Progenitor cell of endocrine pancreas (in vitro differentiated cells): ENCODE results near the gene FGD6. TPM values are rescaled to one million over a fixed set of nuclear protein-coding genes. Genes with fewer than 3 reads are reported as not detected.

ENCODE experiments used
- DNase-seq: peaks from one replicate; pipeline ENCODE4 v3.0.0; 2021; ENCODE audit warnings: low spot score; ENCODE audit not compliant: unreplicated experiment
- H3K27ac Mint-ChIP-seq: 2 replicates; pipeline ENCODE4 v1.8.0; 2021; ENCODE audit warnings: mild to moderate bottlenecking, moderate library complexity, mixed read lengths
- H3K27me3 Mint-ChIP-seq: 2 replicates; pipeline ENCODE4 v1.8.0; 2021; ENCODE audit warnings: mixed read lengths
- H3K36me3 Mint-ChIP-seq: 2 replicates; pipeline ENCODE4 v1.8.0; 2022; ENCODE audit warnings: mixed read lengths; ENCODE audit not compliant: insufficient read depth
- H3K4me1 Mint-ChIP-seq: 2 replicates; pipeline ENCODE4 v1.8.0; 2021; ENCODE audit warnings: low read depth, mixed read lengths
- H3K4me3 Mint-ChIP-seq: 2 replicates; pipeline ENCODE4 v1.8.0; 2021; ENCODE audit warnings: low read depth, mild to moderate bottlenecking, moderate library complexity, mixed read lengths
- H3K9me3 Mint-ChIP-seq: 2 replicates; pipeline ENCODE4 v1.8.0; 2021; ENCODE audit warnings: low read depth, mixed read lengths
- total RNA-seq: library from RNA; stranded (reverse); gene quantifications from 2 replicates; pipeline ENCODE4 v1.2.1, GENCODE V29; 2021
- TF ChIP-seq, protein P1 (sequence below): fragments of 200-600 bp; sonication (generic); IDR thresholded peaks from one replicate; pipeline ENCODE4 v1.5.0; 2021; ENCODE audit warnings: antibody characterized with exemption, mild to moderate bottlenecking; ENCODE audit not compliant: unreplicated experiment

Gene FGD6
- total RNA-seq, 1 donor from 2014 or later, result 68.2 TPM

- Mint-ChIP-seq H3K4me3 (no peak overlapping the region), H3K27ac (peak overlapping the region; percentile 75), H3K9me3 (no peaks in the 10 kb centered on the region), H3K4me1 (peaks cover 29% of the 10 kb centered on the region), H3K27me3 (no peaks in the 10 kb centered on the region), H3K36me3 (peaks cover 25% of the 10 kb centered on the region)
- DNase-seq, result no peak
- TF ChIP-seq, protein P1, sequence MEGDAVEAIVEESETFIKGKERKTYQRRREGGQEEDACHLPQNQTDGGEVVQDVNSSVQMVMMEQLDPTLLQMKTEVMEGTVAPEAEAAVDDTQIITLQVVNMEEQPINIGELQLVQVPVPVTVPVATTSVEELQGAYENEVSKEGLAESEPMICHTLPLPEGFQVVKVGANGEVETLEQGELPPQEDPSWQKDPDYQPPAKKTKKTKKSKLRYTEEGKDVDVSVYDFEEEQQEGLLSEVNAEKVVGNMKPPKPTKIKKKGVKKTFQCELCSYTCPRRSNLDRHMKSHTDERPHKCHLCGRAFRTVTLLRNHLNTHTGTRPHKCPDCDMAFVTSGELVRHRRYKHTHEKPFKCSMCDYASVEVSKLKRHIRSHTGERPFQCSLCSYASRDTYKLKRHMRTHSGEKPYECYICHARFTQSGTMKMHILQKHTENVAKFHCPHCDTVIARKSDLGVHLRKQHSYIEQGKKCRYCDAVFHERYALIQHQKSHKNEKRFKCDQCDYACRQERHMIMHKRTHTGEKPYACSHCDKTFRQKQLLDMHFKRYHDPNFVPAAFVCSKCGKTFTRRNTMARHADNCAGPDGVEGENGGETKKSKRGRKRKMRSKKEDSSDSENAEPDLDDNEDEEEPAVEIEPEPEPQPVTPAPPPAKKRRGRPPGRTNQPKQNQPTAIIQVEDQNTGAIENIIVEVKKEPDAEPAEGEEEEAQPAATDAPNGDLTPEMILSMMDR, result no peak
Measured at GRCh38 chr12:95205685-95206084, 11.6 kb downstream of the FGD6 start.

DNA sequence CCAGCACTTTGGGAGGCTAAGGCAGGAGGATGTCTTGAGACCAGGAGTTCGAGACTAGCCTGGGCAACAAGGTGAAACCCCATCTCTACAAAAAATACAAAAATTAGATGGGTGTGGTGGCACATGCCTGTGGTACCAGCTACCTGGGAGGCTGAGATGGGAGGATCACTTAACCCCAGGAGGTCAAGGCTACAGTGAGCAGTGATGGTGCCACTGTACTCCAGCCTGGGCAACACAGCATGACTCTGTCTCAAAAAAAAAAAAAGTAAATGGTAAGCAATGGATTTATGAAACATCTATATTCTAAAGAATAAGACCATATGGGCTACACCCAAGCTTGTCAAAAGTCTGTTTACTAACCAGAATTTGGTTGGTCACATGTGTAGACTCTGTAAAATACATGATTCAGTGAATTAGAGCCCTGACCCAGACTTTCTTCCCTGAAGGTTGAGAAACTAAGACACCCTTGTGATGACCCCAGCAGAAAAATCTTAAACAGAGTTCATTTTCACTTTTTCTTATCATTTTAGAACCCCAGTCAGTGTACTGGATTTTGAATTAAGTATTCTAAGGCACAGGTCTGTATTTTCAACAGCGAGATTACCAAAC, 12.1 kb downstream of the FGD6 start:
- TF ChIP-seq, protein P1, result no peak
- DNase-seq, result no peak
- no peak overlapping the region for H3K4me3 Mint-ChIP-seq
- H3K36me3 Mint-ChIP-seq, result peaks cover 23% of the 10 kb centered on the region
- H3K27me3 Mint-ChIP-seq, result no peaks in the 10 kb centered on the region
- H3K27ac Mint-ChIP-seq, result no peak overlapping the region
- no peaks in the 10 kb centered on the region for H3K9me3 Mint-ChIP-seq
- peaks cover 35% of the 10 kb centered on the region for H3K4me1 Mint-ChIP-seq

DNA sequence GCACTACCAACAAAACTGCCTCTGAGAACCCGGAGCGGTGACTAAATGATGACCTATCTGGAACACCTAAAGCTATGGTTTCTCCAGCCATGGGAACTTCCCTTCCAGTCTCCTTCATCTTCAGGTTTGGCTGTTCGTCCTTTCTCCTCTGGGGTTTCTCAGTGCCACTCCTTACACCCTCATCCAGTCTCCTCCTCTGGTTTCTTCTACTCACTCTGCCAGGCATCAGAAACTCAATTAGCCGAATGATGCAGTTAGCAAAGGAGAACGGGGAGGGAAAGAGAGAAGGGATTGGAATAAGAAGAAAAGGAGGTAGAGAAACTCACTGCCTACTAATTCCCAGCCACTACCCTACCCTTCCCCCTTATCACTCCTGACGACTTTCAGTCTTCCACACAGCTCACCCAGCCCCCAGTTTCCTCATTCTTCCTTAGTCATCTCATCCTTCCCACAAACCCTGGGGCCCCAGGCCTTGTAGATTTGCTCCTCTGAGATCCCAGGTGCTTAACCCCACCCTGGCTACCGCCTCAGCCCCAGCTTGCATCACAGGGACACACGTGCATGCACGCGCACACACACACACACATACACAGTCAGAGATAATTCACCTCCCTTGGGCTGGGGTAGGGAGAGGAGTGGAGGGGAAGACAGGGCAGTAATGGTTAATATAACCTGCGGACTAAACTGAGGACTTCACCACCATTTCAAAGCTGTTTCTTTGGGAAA, 13.0 kb downstream of the FGD6 start:
- Mint-ChIP-seq H3K9me3 (no peaks in the 10 kb centered on the region), H3K4me1 (peaks cover 37% of the 10 kb centered on the region)

GRCh38 chr12:95203487-95204030, 13.7 kb downstream of the FGD6 start:
- Mint-ChIP-seq H3K36me3 (peaks cover 18% of the 10 kb centered on the region), H3K4me1 (peaks cover 37% of the 10 kb centered on the region), H3K4me3 (no peak overlapping the region), H3K9me3 (no peaks in the 10 kb centered on the region), H3K27ac (no peak overlapping the region), H3K27me3 (no peaks in the 10 kb centered on the region)
- no peak for DNase-seq
- TF ChIP-seq, protein P1, result no peak

More for the DNA sequence above, 13.0 kb downstream of the FGD6 start:
- DNase-seq, result no peak
- TF ChIP-seq, protein P1, result no peak
- Mint-ChIP-seq H3K36me3 (peaks cover 18% of the 10 kb centered on the region), H3K4me3 (no peak overlapping the region), H3K27ac (peak overlapping the region; percentile 90), H3K27me3 (no peaks in the 10 kb centered on the region)

DNA sequence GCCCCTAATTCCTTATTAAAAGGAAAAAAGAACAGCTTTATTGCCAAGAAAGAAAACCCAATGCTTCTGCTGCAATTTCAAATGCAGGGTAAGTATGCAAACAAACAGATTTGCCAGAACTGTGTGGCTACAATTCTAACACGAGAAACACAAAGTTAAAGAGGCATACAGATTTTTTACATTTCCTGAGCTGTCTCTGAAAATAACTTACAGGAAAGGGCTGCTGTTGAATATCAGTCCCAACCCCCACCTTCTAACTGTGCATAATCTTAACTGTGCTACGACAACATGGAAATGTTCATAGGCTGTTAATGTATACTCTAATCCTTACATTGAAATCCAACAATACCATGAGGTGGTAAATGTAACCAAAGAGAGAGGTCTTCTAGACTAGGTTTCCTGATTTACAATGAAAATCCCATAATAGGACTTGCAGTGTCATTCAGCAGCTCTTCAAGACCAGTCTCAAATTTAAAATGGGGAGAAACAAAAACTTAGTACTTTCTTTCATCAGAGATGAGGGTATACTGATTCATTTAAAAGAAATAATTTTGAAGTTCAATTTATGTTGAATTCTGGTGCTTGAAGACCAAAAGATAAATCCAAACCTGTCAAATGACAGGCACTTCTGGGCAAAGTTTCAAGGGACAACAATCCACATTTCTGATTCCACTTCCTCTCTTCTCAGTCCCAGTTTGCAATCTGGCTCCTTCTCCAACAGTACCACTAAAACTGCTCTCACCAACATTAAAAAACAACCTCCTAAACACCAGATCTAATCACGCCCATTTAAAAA, 14.4 kb downstream of the FGD6 start:
- Mint-ChIP-seq H3K27me3 (no peaks in the 10 kb centered on the region), H3K4me1 (peaks cover 37% of the 10 kb centered on the region), H3K27ac (no peak overlapping the region), H3K4me3 (no peak overlapping the region), H3K9me3 (no peaks in the 10 kb centered on the region), H3K36me3 (peaks cover 19% of the 10 kb centered on the region)
- TF ChIP-seq, protein P1, result no peak
- no peak for DNase-seq
